ENCODE data around the gene NCAPG.

DNA sequence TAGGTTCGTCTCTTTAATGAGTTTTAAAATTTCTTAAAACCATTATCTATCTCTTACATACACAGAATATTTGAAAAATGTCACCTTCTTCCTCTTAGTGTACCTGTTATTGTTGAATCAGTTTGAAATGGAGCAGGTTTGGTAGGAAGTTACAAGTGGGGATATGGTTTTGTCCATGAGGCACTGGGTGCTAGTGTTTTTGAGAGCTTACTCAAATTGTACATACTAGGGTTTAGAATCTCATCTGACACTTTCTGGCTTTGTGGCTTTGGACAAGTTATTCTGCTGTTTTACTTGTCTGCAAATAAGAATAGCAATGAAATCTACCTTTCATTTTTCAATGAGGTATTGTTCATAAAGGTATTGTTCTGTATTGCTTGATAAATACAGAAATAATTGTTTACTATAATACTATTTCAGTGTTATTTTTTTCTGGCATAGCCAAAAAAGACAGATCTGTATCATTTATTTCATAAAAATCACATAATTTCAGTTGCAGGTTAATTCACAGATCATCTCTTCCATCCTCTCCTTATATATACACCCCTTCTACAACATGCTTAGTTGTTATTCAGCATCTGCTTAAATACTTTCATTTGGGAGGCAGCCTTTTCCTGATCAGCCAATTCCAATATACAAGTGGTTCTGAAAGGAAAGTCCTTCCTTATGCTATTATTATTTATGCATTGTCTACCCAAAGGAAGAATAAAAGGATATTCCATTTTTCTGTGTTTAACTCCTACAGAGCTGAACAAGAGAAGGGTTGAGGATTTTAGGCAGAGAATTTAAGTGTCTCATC, 13.3 kb downstream of the NCAPG start:
- TF ChIP-seq ZFP36 (IDR thresholded peaks at IDR 0.05; ENCODE audit: low read depth, low read length, partially characterized antibody), result no peak
- no peak for TF ChIP-seq JUNB (CRISPR knock-in tag; conservative IDR thresholded peaks at IDR 0.05)
- TF ChIP-seq, protein P1, sequence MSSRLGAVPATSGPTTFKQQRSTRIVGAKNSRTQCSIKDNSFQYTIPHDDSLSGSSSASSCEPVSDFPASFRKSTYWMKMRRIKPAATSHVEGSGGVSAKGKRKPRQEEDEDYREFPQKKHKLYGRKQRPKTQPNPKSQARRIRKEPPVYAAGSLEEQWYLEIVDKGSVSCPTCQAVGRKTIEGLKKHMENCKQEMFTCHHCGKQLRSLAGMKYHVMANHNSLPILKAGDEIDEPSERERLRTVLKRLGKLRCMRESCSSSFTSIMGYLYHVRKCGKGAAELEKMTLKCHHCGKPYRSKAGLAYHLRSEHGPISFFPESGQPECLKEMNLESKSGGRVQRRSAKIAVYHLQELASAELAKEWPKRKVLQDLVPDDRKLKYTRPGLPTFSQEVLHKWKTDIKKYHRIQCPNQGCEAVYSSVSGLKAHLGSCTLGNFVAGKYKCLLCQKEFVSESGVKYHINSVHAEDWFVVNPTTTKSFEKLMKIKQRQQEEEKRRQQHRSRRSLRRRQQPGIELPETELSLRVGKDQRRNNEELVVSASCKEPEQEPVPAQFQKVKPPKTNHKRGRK (tag; IDR thresholded peaks at IDR 0.05), result no peak
- no peak for TF ChIP-seq MAX (CRISPR knock-in tag; IDR thresholded peaks at IDR 0.05)
- no peak for TF ChIP-seq POLR2AphosphoS5 (IDR thresholded peaks at IDR 0.05; ENCODE audit: control insufficient read depth, insufficient read depth, low read depth, low read length)
- TF ChIP-seq CTCF (IDR thresholded peaks at IDR 0.05 in 2 of 3, conservative IDR thresholded peaks at IDR 0.05 in 1 of 3; ENCODE audit: insufficient read depth in 2 of 3, low read depth in 1 of 3, low read length in 3 of 3), result no peak
- no peak for TF ChIP-seq ZNF764 (CRISPR knock-in tag; IDR thresholded peaks at IDR 0.05; ENCODE audit: low read depth)
- no peak for TF ChIP-seq ZNF175 (CRISPR knock-in tag; IDR thresholded peaks at IDR 0.05; ENCODE audit: low read depth)
- TF ChIP-seq ZNF695 (CRISPR knock-in tag; IDR thresholded peaks at IDR 0.05), result no peak
- no peak for TF ChIP-seq VEZF1 (CRISPR knock-in tag; IDR thresholded peaks at IDR 0.05)

All from K562 (cell line).